Keratinocyte (primary cell): ENCODE data around the gene RANBP9. TPM values are rescaled to one million over a fixed set of nuclear protein-coding genes. Genes with fewer than 3 reads are reported as not detected.

Experiments
- DNase-seq: peaks from one replicate; pipeline ENCODE4 v3.0.0-alpha.2; 2011; ENCODE audit warnings: low read depth, missing footprints, low spot score
- FAIRE-seq: peaks from 2 replicates; lab custom pipeline; 2011; peaks lifted over from hg19 to GRCh38; lab: Jason Lieb, UNC
- H2AFZ ChIP-seq: 2 replicates; pipeline ENCODE4 v1.6.0; 2012; ENCODE audit warnings: low read length, control low read depth, inconsistent platforms; ENCODE audit not compliant: control insufficient read depth
- H3K27ac ChIP-seq: 2 replicates; pipeline ENCODE4 v1.5.1; 2011; ENCODE audit warnings: low read length; ENCODE audit not compliant: control insufficient read depth, insufficient read depth
- H3K27me3 ChIP-seq: 3 replicates; pipeline ENCODE4 v1.6.0; 2011; ENCODE audit warnings: low read length; ENCODE audit not compliant: control insufficient read depth, insufficient read depth; ENCODE audit errors: extremely low read depth
- H3K36me3 ChIP-seq, 2 experiments: 2 replicates in 1 of 2; 3 replicates in 1 of 2; pipeline ENCODE4 v1.5.1; 2011; ENCODE audit warnings: low read length in 2 of 2, mild to moderate bottlenecking in 1 of 2; ENCODE audit not compliant: control insufficient read depth in 2 of 2, insufficient read depth in 2 of 2; ENCODE audit errors: extremely low read depth in 1 of 2
- H3K4me1 ChIP-seq: 3 replicates; pipeline ENCODE4 v1.5.1; 2011; ENCODE audit warnings: low read length; ENCODE audit not compliant: control insufficient read depth, insufficient read depth; ENCODE audit errors: extremely low read depth
- H3K4me2 ChIP-seq: 3 replicates; pipeline ENCODE4 v1.6.0; 2011; ENCODE audit warnings: low read depth, low read length; ENCODE audit not compliant: control insufficient read depth, insufficient read depth; ENCODE audit errors: extremely low read depth
- H3K4me3 ChIP-seq, 3 experiments: fragments of 200-600 bp in 1 of 3; sonication (generic) in 1 of 3; 2 replicates in 2 of 3; 3 replicates in 1 of 3; pipeline ENCODE4 v1.5.1; 2011 to 2016; ENCODE audit warnings: low read length in 3 of 3, mild to moderate bottlenecking in 3 of 3, control low read depth in 2 of 3, inconsistent platforms in 1 of 3, low read depth in 1 of 3, mixed read lengths in 1 of 3, mixed run types in 1 of 3, moderate library complexity in 1 of 3; ENCODE audit not compliant: control insufficient read depth in 2 of 3, insufficient read depth in 2 of 3; ENCODE audit errors: extremely low read depth in 1 of 3
- H3K79me2 ChIP-seq: 2 replicates; pipeline ENCODE4 v1.6.0; 2012; ENCODE audit warnings: low read length; ENCODE audit not compliant: control insufficient read depth, insufficient read depth
- H3K9ac ChIP-seq: 3 replicates; pipeline ENCODE4 v1.6.0; 2011; ENCODE audit warnings: low read length; ENCODE audit not compliant: control insufficient read depth, insufficient read depth; ENCODE audit errors: extremely low read depth
- H3K9me1 ChIP-seq: 3 replicates; pipeline ENCODE4 v1.6.0; 2011; ENCODE audit warnings: low read length; ENCODE audit not compliant: control insufficient read depth, insufficient read depth; ENCODE audit errors: extremely low read depth
- H3K9me3 ChIP-seq: 2 replicates; pipeline ENCODE4 v1.5.1; 2012; ENCODE audit warnings: low read depth, low read length; ENCODE audit not compliant: control insufficient read depth
- H4K20me1 ChIP-seq: 3 replicates; pipeline ENCODE4 v1.6.0; 2011; ENCODE audit warnings: low read length; ENCODE audit not compliant: control insufficient read depth, insufficient read depth; ENCODE audit errors: extremely low read depth
- EZH2 ChIP-seq: IDR thresholded peaks from one replicate; pipeline ENCODE4 v1.6.1; 2012; ENCODE audit warnings: inconsistent platforms, mild to moderate bottlenecking, low read length, moderate library complexity
- dilution Hi-C: fragments of 300-500 bp; cut with MboI; formaldehyde crosslinking; loops from one replicate; pipeline ENCODE4 v1.7.0; 2020; ENCODE audit warnings: low sequenced_read_pairs; ENCODE audit not compliant: extremely low pct_ligation_motif_present
- polyA plus RNA-seq, 5 experiments: library from polyadenylated mRNA; depleted of rRNA in 3 of 5; stranded (reverse) in 3 of 5; stranded (forward) in 1 of 5; unstranded in 1 of 5; fragments of >200 nt; gene quantifications; 1 replicate in 1 of 5; 2 replicates in 3 of 5; 3 replicates in 1 of 5; pipeline versions ENCODE4 v1.2.1 to v1.2.3, GENCODE V29; 2011 to 2012; ENCODE audit warnings: missing spikeins in 2 of 5, low read depth in 1 of 5, low replicate concordance in 1 of 5
- TF ChIP-seq, protein P1 (sequence below), 3 experiments: IDR thresholded peaks in 1 of 3; conservative IDR thresholded peaks in 1 of 3; optimal IDR thresholded peaks in 1 of 3; 2 replicates in 2 of 3; 3 replicates in 1 of 3; pipeline versions ENCODE3 to v1.5.1; 2011; ENCODE audit warnings: low read length in 3 of 3, mild to moderate bottlenecking in 3 of 3, moderate library complexity in 2 of 3, control low read depth in 1 of 3, inconsistent platforms in 1 of 3; ENCODE audit not compliant: insufficient read depth in 2 of 3; ENCODE audit errors: extremely low read depth in 1 of 3

Gene RANBP9
- polyA plus RNA-seq, 1 donor (not counting 4 experiments of a cell fraction or from before 2014, with no cell fraction given), result 36.7 TPM

DNA sequence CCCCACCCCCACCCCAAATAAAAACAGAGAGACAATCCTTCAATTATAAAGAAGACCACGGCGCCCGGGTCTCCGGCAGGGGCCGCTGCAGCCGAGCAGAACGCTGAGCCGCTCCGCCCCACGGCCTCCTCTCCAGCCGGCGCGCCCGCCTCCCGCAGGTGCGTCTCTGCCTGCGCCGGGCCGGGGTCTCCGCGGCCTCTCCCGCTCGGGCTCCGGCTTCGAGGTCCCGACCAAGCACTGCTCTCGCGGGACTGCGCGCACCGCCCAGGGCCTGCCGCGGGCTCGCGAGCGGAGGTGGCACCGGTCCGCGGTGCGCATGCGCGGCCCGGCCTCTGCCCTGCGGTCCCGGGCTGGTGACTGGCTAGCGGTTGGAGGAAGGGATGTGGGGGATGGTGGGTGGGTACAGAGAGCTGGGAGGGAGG lies 137.5 kb downstream of the RANBP9 start:
- Histone ChIP-seq H3K9me1 (no peaks in the 10 kb centered on the region), H4K20me1 (no peaks in the 10 kb centered on the region), H3K27me3 (no peaks in the 10 kb centered on the region), H3K9ac (peak overlapping the region; percentile 93), H2AFZ (peak overlapping the region; percentile 29), H3K4me1 (peaks cover 8% of the 10 kb centered on the region), H3K79me2 (no peaks in the 10 kb centered on the region), H3K4me2 (peak overlapping the region; percentile 83), H3K27ac (peak overlapping the region; percentile 92), H3K4me3 (peak overlapping the region; percentile 68 to 87 (median 71)), H3K36me3 (peaks cover 0 to 1% of the 10 kb centered on the region in 2 experiments), H3K9me3 (no peaks in the 10 kb centered on the region)
- DNase-seq (peak; percentile 81), FAIRE-seq (peak; percentile 5)
- TF ChIP-seq, protein P1, sequence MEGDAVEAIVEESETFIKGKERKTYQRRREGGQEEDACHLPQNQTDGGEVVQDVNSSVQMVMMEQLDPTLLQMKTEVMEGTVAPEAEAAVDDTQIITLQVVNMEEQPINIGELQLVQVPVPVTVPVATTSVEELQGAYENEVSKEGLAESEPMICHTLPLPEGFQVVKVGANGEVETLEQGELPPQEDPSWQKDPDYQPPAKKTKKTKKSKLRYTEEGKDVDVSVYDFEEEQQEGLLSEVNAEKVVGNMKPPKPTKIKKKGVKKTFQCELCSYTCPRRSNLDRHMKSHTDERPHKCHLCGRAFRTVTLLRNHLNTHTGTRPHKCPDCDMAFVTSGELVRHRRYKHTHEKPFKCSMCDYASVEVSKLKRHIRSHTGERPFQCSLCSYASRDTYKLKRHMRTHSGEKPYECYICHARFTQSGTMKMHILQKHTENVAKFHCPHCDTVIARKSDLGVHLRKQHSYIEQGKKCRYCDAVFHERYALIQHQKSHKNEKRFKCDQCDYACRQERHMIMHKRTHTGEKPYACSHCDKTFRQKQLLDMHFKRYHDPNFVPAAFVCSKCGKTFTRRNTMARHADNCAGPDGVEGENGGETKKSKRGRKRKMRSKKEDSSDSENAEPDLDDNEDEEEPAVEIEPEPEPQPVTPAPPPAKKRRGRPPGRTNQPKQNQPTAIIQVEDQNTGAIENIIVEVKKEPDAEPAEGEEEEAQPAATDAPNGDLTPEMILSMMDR (optimal IDR thresholded peaks at IDR 0.05 in 1 of 3, IDR thresholded peaks at IDR 0.05 in 1 of 3, conservative IDR thresholded peaks at IDR 0.05 in 1 of 3; ENCODE audit: extremely low read depth in 1 of 3, insufficient read depth in 2 of 3, low read length in 3 of 3), result peak; percentile 16 to 49 (median 48)
- no peak for TF ChIP-seq EZH2
- dilution Hi-C loops, result no loop called here

DNA sequence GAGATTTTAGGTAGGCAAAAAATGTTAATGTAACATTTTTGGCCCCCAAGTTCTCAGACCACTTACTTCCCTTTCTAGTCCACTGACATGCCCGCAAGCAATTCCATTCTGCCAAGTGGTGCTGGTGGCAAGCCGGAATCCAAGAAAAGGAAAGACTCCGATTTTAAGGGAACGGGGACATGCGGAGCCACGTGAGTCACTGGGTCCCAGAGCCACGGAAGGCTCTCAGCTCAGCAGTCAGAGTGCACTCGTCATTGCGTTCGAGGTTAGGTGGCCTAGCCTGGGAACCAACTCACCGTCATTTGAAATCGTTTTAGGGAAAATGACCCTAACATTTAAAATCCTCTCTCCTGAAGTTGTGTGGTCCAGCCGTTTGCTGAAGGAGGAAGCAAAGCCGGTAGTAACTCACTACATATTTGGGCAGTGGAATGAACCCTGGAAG lies 137.9 kb downstream of the RANBP9 start:
- Histone ChIP-seq H4K20me1 (no peaks in the 10 kb centered on the region), H3K4me1 (peaks cover 8% of the 10 kb centered on the region), H3K27ac (peak overlapping the region; percentile 92), H3K79me2 (no peaks in the 10 kb centered on the region), H3K9me1 (no peaks in the 10 kb centered on the region), H3K4me2 (peak overlapping the region; percentile 81), H3K4me3 (peak overlapping the region; percentile 68 to 87 (median 71)), H2AFZ (peak overlapping the region; percentile 88), H3K9me3 (no peaks in the 10 kb centered on the region), H3K36me3 (no peaks in the 10 kb centered on the region), H3K27me3 (no peaks in the 10 kb centered on the region), H3K9ac (peak overlapping the region; percentile 93)
- TF ChIP-seq, protein P1 (optimal IDR thresholded peaks at IDR 0.05 in 1 of 3, IDR thresholded peaks at IDR 0.05 in 1 of 3, conservative IDR thresholded peaks at IDR 0.05 in 1 of 3; ENCODE audit: extremely low read depth in 1 of 3, insufficient read depth in 2 of 3, low read length in 3 of 3), result no peak
- no peak for TF ChIP-seq EZH2
- FAIRE-seq (peak; percentile 9), DNase-seq (no peak)
- dilution Hi-C loops, result no loop called here
